Ascending aorta (tissue), 2 donors: ENCODE data around the gene LXN. TPM values are rescaled to one million over a fixed set of nuclear protein-coding genes. Genes with fewer than 3 reads are reported as not detected.
A peak's percentile ranks its signal among the peaks of the same experiment; 100 is the strongest.

Experiments used
- DNase-seq, 2 donors: peaks; one replicate each; pipeline ENCODE4 v3.0.0-alpha.2; 2019; ENCODE audit warnings: low spot score in 2 of 2
- H3K27ac ChIP-seq, 2 donors: fragments of 200-600 bp; sonication (generic); one replicate each; pipeline ENCODE4 v1.5.1; 2016 to 2017; ENCODE audit warnings: mild to moderate bottlenecking in 1 of 2
- H3K27me3 ChIP-seq: fragments of 200-600 bp; sonication (generic); one replicate; pipeline ENCODE4 v1.5.1; 2017
- H3K36me3 ChIP-seq, 2 donors: fragments of 200-600 bp; sonication (generic); one replicate each; pipeline ENCODE4 v1.5.1; 2016
- H3K4me1 ChIP-seq, 2 donors: fragments of 200-600 bp; sonication (generic); one replicate each; pipeline ENCODE4 v1.5.1; 2016 to 2017; ENCODE audit warnings: mild to moderate bottlenecking in 1 of 2
- H3K4me3 ChIP-seq, 2 donors: fragments of 200-600 bp; sonication (generic); one replicate each; pipeline ENCODE4 v1.5.1; 2016 to 2017; ENCODE audit warnings: mild to moderate bottlenecking in 1 of 2
- H3K9me3 ChIP-seq, 2 donors: fragments of 200-600 bp; sonication (generic); one replicate each; pipeline ENCODE4 v1.5.1; 2016
- CTCF ChIP-seq, 3 experiments: fragments of 200-600 bp in 2 of 3; fragments of 450-650 bp in 1 of 3; sonication (generic) in 2 of 3; IDR thresholded peaks; one replicate each; pipeline ENCODE4 v1.5.1; 2016 to 2019; ENCODE audit warnings: antibody characterized with exemption in 3 of 3, mild to moderate bottlenecking in 1 of 3, moderate library complexity in 1 of 3
- intact Hi-C: fragments of 100-400 bp; cut with DNase I; formaldehyde crosslinking; loops from one replicate; pipeline ENCODE4 v1.15.1; 2023
- total RNA-seq: library from RNA; depleted of rRNA; stranded (reverse); fragments of >200 nt; gene quantifications from one replicate; pipeline ENCODE4 v1.1.0, GENCODE V29; 2016

Gene LXN
- total RNA-seq, 1 donor from 2014 or later = 1.2 TPM

GRCh38 chr3:158659454-158660237 lies 12.8 kb downstream of the LXN start:
- Histone ChIP-seq H3K9me3 (no peaks in the 10 kb centered on the region), H3K36me3 (peaks cover 31 to 60% of the 10 kb centered on the region in 2 donors), H3K4me3 (no peak overlapping the region), H3K27ac (no peak overlapping the region), H3K4me1 (no peaks in the 10 kb centered on the region), H3K27me3 (no peaks in the 10 kb centered on the region)
- TF ChIP-seq CTCF (IDR thresholded peaks at IDR 0.05) = peak; percentile 42 to 61 (median 55)
- intact Hi-C loops = loop anchor here (1.0 kb wide), 1 partner anchor 132 kb away; no protein-coding TSS in a partner anchor
- peak in 1 of 2 donors; percentile 71 for DNase-seq

- DNase-seq = no peak
- peaks cover 37 to 66% of the 10 kb centered on the region in 2 donors for H3K36me3 ChIP-seq
- no peaks in the 10 kb centered on the region for H3K4me1 ChIP-seq
- intact Hi-C loops = loop anchor here (1.0 kb wide), 1 partner anchor 132 kb away; no protein-coding TSS in a partner anchor
- TF ChIP-seq CTCF (IDR thresholded peaks at IDR 0.05) = no peak
- H3K27me3 ChIP-seq = no peaks in the 10 kb centered on the region
- no peak overlapping the region for H3K4me3 ChIP-seq
- H3K27ac ChIP-seq = no peak overlapping the region
- no peaks in the 10 kb centered on the region for H3K9me3 ChIP-seq
Measured at GRCh38 chr3:158658889-158659288, 13.6 kb downstream of the LXN start.

- Histone ChIP-seq H3K27ac (no peak overlapping the region), H3K4me1 (no peaks in the 10 kb centered on the region), H3K9me3 (no peaks in the 10 kb centered on the region), H3K4me3 (no peak overlapping the region), H3K27me3 (no peaks in the 10 kb centered on the region), H3K36me3 (peaks cover 49 to 65% of the 10 kb centered on the region in 2 donors)
- intact Hi-C loops = no loop called here
- no peak for TF ChIP-seq CTCF (IDR thresholded peaks at IDR 0.05)
- no peak for DNase-seq
Measured at GRCh38 chr3:158652463-158652862, 20.0 kb downstream of the LXN start.

GRCh38 chr3:158651192-158651591 lies 21.3 kb downstream of the LXN start:
- H3K36me3 ChIP-seq = peaks cover 48 to 61% of the 10 kb centered on the region in 2 donors
- no peak for TF ChIP-seq CTCF (IDR thresholded peaks at IDR 0.05)

GRCh38 chr3:158649791-158650190 lies 22.7 kb downstream of the LXN start:
- H3K27me3 ChIP-seq = no peaks in the 10 kb centered on the region
- intact Hi-C loops = loop anchor here (10.0 kb wide), 1 partner anchor 1485 kb away; the partner anchor contains the start of gene CCNL1
- no peak overlapping the region for H3K4me3 ChIP-seq
- peaks cover 0 to 11% of the 10 kb centered on the region in 2 donors for H3K4me1 ChIP-seq
- H3K9me3 ChIP-seq = no peaks in the 10 kb centered on the region
- TF ChIP-seq CTCF (IDR thresholded peaks at IDR 0.05) = no peak
- DNase-seq = no peak
- no peak overlapping the region for H3K27ac ChIP-seq
- peaks cover 37 to 48% of the 10 kb centered on the region in 2 donors for H3K36me3 ChIP-seq

More at GRCh38 chr3:158651192-158651591, 21.3 kb downstream of the LXN start:
- intact Hi-C loops = no loop called here
- Histone ChIP-seq H3K4me3 (no peak overlapping the region), H3K27me3 (no peaks in the 10 kb centered on the region), H3K27ac (no peak overlapping the region), H3K9me3 (no peaks in the 10 kb centered on the region), H3K4me1 (peaks cover 0 to 3% of the 10 kb centered on the region in 2 donors)
- no peak for DNase-seq
